BLaER1 treated with 17β-estradiol and CSF1 and Interleukin-3, amounts not matched to agents 10 nM and 100 nM (cell line): ENCODE results near the gene RUNX3.

ENCODE experiments used
- H3K27ac ChIP-seq, 11 experiments: shearing (Covaris generic); formaldehyde crosslinking; 2 replicates each; pipeline ENCODE4 v1.8.1; 2022
- H3K27me3 ChIP-seq, 11 experiments: shearing (Covaris generic); formaldehyde crosslinking; 2 replicates each; pipeline ENCODE4 v1.8.1; 2022
- H3K36me3 ChIP-seq, 11 experiments: shearing (Covaris generic); formaldehyde crosslinking; 2 replicates each; pipeline ENCODE4 v1.8.1; 2022
- H3K4me1 ChIP-seq, 10 experiments: shearing (Covaris generic); formaldehyde crosslinking; 2 replicates each; pipeline ENCODE4 v1.8.1; 2022
- H3K4me2 ChIP-seq, 11 experiments: shearing (Covaris generic); formaldehyde crosslinking; 2 replicates each; pipeline ENCODE4 v1.8.1; 2022
- H3K4me3 ChIP-seq, 10 experiments: shearing (Covaris generic); formaldehyde crosslinking; 2 replicates each; pipeline ENCODE4 v1.8.1; 2022
- H3K9ac ChIP-seq, 11 experiments: shearing (Covaris generic); formaldehyde crosslinking; 2 replicates each; pipeline ENCODE4 v1.8.1; 2022
- H3K9me3 ChIP-seq, 11 experiments: shearing (Covaris generic); formaldehyde crosslinking; replicated peaks in 1 of 11; 2 replicates each; pipeline ENCODE4 v1.8.1; 2022
- H4K20me1 ChIP-seq, 11 experiments: shearing (Covaris generic); formaldehyde crosslinking; 2 replicates each; pipeline ENCODE4 v1.8.1; 2022
- Cebpa-rat ChIP-seq, 11 experiments: shearing (Covaris generic); IDR thresholded peaks; 2 replicates each; pipeline ENCODE4 v1.8.1; 2022

Gene RUNX3

GRCh38 chr1:24970926-24971875 lies 41.1 kb upstream of the RUNX3 start:
- H3K36me3 ChIP-seq = no peaks in the 10 kb centered on the region
- no peaks in the 10 kb centered on the region for H3K27me3 ChIP-seq
- peak overlapping the region; percentile 54 to 78 (median 70) for H3K4me2 ChIP-seq
- H4K20me1 ChIP-seq = no peaks in the 10 kb centered on the region
- peak overlapping the region in 2 of 11 experiments; percentile 6 to 8; a peak in 1 of 22 replicates for H3K9ac ChIP-seq
- peaks cover 38 to 56% (median 45%) of the 10 kb centered on the region in 10 experiments for H3K4me1 ChIP-seq
- TF ChIP-seq Cebpa-rat (IDR thresholded peaks at IDR 0.05) = no peak
- peak overlapping the region in 4 of 11 experiments; percentile 9 to 52 (median 27); a peak in 5 of 22 replicates for H3K27ac ChIP-seq
- H3K4me3 ChIP-seq = no peak overlapping the region
- H3K9me3 ChIP-seq = peaks cover 25 to 31% (median 27%) of the 10 kb centered on the region in 11 experiments

- no peaks in the 10 kb centered on the region for H4K20me1 ChIP-seq
- no peak overlapping the region for H3K9ac ChIP-seq
- H3K9me3 ChIP-seq = peaks cover 17 to 23% (median 19%) of the 10 kb centered on the region in 11 experiments
- peak overlapping the region in 10 of 11 experiments; percentile 31 to 78 (median 70); a peak in 13 of 22 replicates for H3K4me2 ChIP-seq
- H3K27me3 ChIP-seq = no peaks in the 10 kb centered on the region
- no peak for TF ChIP-seq Cebpa-rat (IDR thresholded peaks at IDR 0.05)
- no peak overlapping the region for H3K4me3 ChIP-seq
- H3K36me3 ChIP-seq = no peaks in the 10 kb centered on the region
- peaks cover 46 to 64% (median 53%) of the 10 kb centered on the region in 10 experiments for H3K4me1 ChIP-seq
- H3K27ac ChIP-seq = no peak overlapping the region
Observed at GRCh38 chr1:24970399-24970753, 40.3 kb upstream of the RUNX3 start.

- H3K4me2 ChIP-seq = peak overlapping the region in 10 of 11 experiments; percentile 31 to 78 (median 70); a peak in 14 of 22 replicates
- H3K9me3 ChIP-seq = peaks cover 11 to 17% (median 13%) of the 10 kb centered on the region in 11 experiments
- TF ChIP-seq Cebpa-rat (IDR thresholded peaks at IDR 0.05) = no peak
- H3K27ac ChIP-seq = peak overlapping the region in 1 of 11 experiments; percentile 5; a peak in 1 of 22 replicates
- no peaks in the 10 kb centered on the region for H3K36me3 ChIP-seq
- H3K9ac ChIP-seq = no peak overlapping the region
- H3K4me3 ChIP-seq = no peak overlapping the region
- no peaks in the 10 kb centered on the region for H3K27me3 ChIP-seq
- H3K4me1 ChIP-seq = peaks cover 52 to 70% (median 59%) of the 10 kb centered on the region in 10 experiments
- no peaks in the 10 kb centered on the region for H4K20me1 ChIP-seq
Observed at GRCh38 chr1:24969596-24970398, 39.7 kb upstream of the RUNX3 start.

GRCh38 chr1:24968941-24969585 lies 39.0 kb upstream of the RUNX3 start:
- H3K36me3 ChIP-seq = no peaks in the 10 kb centered on the region
- no peaks in the 10 kb centered on the region for H3K27me3 ChIP-seq
- peaks cover 3 to 10% (median 6%) of the 10 kb centered on the region in 11 experiments for H3K9me3 ChIP-seq
- H3K9ac ChIP-seq = no peak overlapping the region
- H3K4me2 ChIP-seq = no peak overlapping the region
- no peak overlapping the region for H3K27ac ChIP-seq
- H3K4me1 ChIP-seq = peaks cover 59 to 77% (median 66%) of the 10 kb centered on the region in 10 experiments
- TF ChIP-seq Cebpa-rat (IDR thresholded peaks at IDR 0.05) = no peak
- H4K20me1 ChIP-seq = no peaks in the 10 kb centered on the region
- H3K4me3 ChIP-seq = no peak overlapping the region

- H3K27ac ChIP-seq = no peak overlapping the region
- H3K4me2 ChIP-seq = no peak overlapping the region
- no peak for TF ChIP-seq Cebpa-rat (IDR thresholded peaks at IDR 0.05)
- no peak overlapping the region for H3K9ac ChIP-seq
- H3K36me3 ChIP-seq = no peaks in the 10 kb centered on the region
- H3K27me3 ChIP-seq = 0 out of 22 replicates have a peak, but pooled peaks cover 0 to 5% (median 0%) of the 10 kb centered on the region in 11 experiments
- peaks cover 69 to 85% (median 73%) of the 10 kb centered on the region in 10 experiments for H3K4me1 ChIP-seq
- H3K4me3 ChIP-seq = no peak overlapping the region
- no peaks in the 10 kb centered on the region for H3K9me3 ChIP-seq
- H4K20me1 ChIP-seq = no peaks in the 10 kb centered on the region
Observed at GRCh38 chr1:24967962-24968361, 37.9 kb upstream of the RUNX3 start.

- Histone ChIP-seq H3K9ac (no peak overlapping the region), H3K27me3 (0 out of 22 replicates have a peak, but pooled peaks cover 0 to 5% (median 0%) of the 10 kb centered on the region in 11 experiments), H3K9me3 (no peaks in the 10 kb centered on the region), H3K4me1 (peaks cover 65 to 81% (median 75%) of the 10 kb centered on the region in 10 experiments), H3K4me2 (peak overlapping the region in 1 of 11 experiments; percentile 89; a peak in 1 of 22 replicates), H3K36me3 (no peaks in the 10 kb centered on the region), H3K4me3 (no peak overlapping the region), H3K27ac (peak overlapping the region in 3 of 11 experiments; percentile 14 to 82 (median 32); a peak in 1 of 22 replicates), H4K20me1 (no peaks in the 10 kb centered on the region)
- no peak for TF ChIP-seq Cebpa-rat (IDR thresholded peaks at IDR 0.05)
Observed at GRCh38 chr1:24967555-24967954, 37.5 kb upstream of the RUNX3 start.

- Histone ChIP-seq H3K4me2 (peak overlapping the region in 9 of 11 experiments; percentile 46 to 89 (median 81); a peak in 15 of 22 replicates), H3K4me3 (no peak overlapping the region), H3K27me3 (0 out of 22 replicates have a peak, but pooled peaks cover 0 to 5% (median 0%) of the 10 kb centered on the region in 11 experiments), H3K4me1 (peaks cover 58 to 75% (median 70%) of the 10 kb centered on the region in 10 experiments), H3K9me3 (no peaks in the 10 kb centered on the region), H3K27ac (peak overlapping the region in 5 of 11 experiments; percentile 21 to 82 (median 78); a peak in 4 of 22 replicates), H3K9ac (no peak overlapping the region), H3K36me3 (no peaks in the 10 kb centered on the region), H4K20me1 (no peaks in the 10 kb centered on the region)
- TF ChIP-seq Cebpa-rat (IDR thresholded peaks at IDR 0.05) = peak in 5 of 11 experiments; percentile 20 to 65 (median 56); a peak in 6 of 22 replicates
Observed at GRCh38 chr1:24966724-24967346, 36.8 kb upstream of the RUNX3 start.
